ENCODE data around the gene LILRA1.
"Not testable (repeated sequence)": the region's sequence is repeated elsewhere in the genome, so short reads cannot be mapped to it uniquely, and the experiment has no call there.

Gene LILRA1

DNA sequence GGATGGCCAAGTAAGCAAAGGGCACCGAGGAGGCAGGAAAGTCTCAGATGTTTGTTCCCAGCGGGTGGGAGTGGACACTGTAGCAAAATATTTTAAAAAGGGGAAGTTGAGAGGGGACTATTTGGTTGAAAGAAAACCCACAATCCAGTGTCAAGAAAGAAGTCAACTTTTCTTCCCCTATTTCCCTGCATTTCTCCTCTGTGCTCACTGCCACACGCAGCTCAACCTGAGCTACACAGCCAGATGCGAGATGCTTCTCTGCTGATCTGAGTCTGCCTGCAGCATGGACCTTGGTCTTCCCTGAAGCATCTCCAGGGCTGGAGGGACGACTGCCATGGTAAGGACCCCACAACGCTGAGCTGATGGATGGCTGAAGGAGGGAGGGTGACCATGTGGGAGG lies at the start of gene LILRA1:
TSS of gene LILRA1 (plus strand) at position 188 of the 400 bp plus-strand sequence. CDS start 613 bp downstream, outside the sequence.
- DNase-seq (ENCODE audit: low read depth, low spot score); H3K27ac ChIP-seq: not testable (repeated sequence)

DNA sequence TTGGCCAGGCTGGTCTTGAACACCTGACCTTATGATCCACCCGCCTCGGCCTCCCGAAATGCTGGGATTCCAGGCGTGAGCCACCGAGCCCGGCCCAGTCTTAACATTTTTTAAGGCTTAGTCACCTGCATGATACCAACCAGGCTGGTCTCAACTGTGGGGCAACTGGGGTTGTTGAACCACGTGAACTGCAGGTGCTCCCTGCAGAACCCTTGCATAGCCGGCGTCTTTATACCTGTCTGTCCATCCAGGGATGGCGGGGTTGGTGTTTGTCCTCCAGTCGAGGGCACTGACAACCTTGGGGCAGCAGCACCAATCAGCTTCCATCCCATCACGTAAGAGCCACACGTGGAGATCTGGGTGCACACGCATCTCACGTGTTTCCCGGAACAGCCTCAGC lies 44.6 kb upstream of the LILRA1 start:
- H3K27ac ChIP-seq: no peak overlapping the region

DNA sequence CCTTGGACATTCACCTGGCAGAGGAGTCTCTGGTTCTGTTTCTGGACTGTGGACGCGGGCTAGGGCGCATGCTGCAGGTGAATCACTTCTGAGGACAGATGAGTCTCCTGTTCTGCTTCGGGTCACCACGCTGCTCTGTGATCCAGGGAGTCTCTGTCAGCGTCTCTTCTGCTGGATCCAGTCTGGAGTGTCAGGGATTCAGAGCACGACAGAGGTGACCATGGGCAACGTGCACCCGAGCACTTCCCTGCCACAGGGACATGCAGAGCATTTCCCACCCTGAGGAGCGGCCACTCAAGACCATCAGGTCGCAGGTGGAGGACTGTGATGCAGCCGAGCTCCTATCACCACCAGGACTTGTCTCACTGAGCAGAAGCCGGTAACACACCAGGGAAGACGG lies 44.2 kb upstream of the LILRA1 start:
- DNase-seq (ENCODE audit: low read depth, low spot score): no peak
- no peak overlapping the region for H3K27ac ChIP-seq

More for the DNA sequence above, 44.6 kb upstream of the LILRA1 start:
- no peak for DNase-seq (ENCODE audit: low read depth, low spot score)

DNA sequence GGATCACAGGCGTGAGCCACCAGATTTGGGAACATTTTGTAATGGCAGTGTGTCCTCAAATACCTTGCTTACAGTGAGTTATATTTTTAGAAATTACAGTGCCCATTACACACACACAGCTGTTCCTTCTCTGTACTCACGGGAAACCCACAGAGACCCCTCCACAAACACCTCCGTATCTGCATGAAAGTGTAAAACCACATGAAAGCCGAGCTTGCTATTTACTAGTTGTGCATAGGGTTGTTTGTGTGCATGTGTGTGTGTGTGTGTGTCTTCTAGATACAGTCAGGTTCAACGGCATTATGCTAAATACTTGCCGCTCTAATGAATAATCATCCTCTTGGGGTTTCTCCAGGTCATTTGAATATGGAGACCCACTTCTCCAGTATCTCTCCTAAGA lies 42.1 kb upstream of the LILRA1 start:
- H3K27ac ChIP-seq: no peak overlapping the region
- no peak for DNase-seq (ENCODE audit: low read depth, low spot score)

DNA sequence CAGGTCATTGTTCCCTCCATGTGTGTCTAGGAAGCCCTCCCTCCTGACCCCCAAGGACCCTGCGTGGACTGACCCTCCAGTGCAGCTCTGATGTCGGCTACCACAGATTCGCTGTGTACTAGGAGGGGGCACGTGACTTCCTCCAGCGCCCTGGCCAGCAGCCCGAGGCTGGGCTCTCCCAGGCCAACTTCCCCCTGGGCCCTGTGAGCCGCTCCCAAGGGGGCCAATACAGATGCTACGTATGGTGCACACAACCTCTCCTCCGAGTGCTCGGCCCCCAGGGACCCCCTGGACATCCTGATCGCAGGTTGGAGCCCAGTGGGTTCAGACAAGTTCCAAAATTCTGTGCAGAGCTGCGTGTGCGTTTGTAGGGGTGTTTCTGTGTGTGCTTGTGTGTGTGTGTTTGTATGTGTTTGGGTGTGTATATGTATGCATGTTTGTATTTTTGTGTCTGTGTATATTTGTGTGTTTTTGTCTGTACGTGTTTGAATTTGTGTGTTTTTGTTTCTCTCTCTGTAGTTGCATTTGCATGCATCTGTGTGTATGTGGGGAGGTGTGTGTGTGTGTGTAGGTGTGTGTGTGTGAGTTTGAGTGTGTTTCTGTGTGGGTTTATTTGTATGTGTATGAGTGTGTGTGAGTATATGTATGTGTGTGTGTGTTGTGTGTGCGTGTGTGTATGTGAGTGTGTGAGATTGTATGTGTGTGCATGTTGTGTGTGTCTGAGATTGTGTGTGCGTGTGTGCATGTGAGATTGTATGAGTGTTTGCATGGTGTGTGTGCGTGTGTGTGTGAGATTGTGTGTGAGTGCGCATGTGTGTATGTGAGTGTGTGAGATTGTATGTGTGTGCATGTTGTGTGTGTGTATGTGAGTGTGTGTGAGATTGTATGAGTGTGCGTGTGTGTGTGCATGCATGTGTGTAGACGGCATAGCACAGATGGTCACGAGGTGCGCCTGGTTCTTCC lies 41.2 kb upstream of the LILRA1 start:
- DNase-seq (ENCODE audit: low read depth, low spot score): no peak
- no peak overlapping the region for H3K27ac ChIP-seq

DNA sequence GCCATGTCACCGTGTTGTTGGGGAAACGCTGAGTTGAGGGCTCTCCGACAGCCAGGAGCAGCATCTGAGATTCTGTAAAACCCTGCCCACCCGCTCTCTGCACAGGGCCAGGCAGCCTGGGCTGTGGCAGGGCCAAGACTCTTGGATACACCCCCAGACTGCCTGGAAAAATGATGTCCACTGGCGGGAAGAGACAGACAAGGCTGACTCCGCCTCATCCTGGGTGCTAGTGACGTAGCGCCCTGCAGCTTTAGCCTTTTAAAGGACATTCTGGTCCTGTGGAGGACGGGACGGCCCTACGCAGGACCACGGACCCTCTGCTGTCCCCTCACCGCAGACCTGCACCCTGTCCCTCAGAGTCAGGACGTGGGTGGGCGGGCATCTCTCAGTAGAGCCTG lies 40.5 kb upstream of the LILRA1 start:
- no peak for DNase-seq (ENCODE audit: low read depth, low spot score)
- no peak overlapping the region for H3K27ac ChIP-seq

DNA sequence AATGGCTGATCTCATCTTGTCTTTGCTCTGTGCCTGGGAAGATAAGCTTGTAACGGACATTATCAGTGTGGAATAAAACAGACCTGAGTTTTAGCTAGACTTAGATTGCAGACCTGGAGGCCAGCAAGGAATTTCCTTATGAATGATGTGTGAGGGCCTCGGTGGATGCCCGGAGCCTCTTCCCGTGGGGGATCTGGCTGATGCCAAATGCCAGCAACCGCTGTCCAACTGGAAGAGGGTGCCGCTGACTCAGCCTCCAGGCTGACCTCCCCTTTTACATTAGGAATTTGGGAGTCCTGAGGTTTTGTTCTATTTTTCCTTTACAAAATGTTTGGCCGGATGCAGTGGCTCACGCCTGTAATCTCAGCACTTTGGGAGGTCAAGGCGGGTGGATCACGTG lies 39.4 kb upstream of the LILRA1 start:
- no peak for DNase-seq (ENCODE audit: low read depth, low spot score)
- no peak overlapping the region for H3K27ac ChIP-seq

DNA sequence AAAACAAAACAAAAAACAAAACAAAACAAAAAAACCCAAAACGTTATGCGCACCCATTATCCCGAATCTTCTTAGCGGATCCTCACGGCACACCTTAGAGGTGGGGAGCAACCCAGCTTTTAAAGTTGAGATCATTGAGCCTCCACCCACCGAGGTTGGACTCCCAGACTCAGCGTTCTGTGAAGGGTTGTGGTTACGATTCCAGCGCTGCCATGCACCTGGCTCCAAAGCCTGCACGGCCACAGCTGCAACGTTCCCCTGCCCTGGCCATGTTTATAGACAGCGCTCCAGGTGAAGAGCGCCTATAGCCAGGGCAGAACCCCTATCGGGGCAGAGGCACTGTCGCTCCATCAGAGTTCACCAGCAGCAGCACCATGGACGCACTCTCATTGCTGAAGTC lies 38.5 kb upstream of the LILRA1 start:
- no peak for DNase-seq (ENCODE audit: low read depth, low spot score)
- no peak overlapping the region for H3K27ac ChIP-seq

DNA sequence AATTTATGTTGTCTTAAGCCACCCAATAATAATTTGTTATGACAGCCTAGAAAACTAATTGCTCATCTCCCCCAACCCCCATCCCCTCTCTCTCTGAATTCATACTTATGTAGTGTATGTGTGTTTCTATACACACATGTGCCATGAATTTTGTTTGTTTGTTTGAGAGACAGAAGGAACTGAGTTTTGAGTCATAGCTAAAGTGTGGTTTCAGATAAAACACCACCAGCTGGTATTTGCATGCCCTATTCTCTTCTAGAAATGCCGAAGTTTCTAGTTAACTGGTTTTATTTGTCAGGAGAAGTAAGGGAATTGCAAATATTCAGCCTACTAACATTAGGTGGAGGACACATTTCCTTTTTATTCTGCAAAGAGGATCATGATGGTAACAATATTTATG lies 37.2 kb upstream of the LILRA1 start:
- no peak for DNase-seq (ENCODE audit: low read depth, low spot score)
- no peak overlapping the region for H3K27ac ChIP-seq

DNA sequence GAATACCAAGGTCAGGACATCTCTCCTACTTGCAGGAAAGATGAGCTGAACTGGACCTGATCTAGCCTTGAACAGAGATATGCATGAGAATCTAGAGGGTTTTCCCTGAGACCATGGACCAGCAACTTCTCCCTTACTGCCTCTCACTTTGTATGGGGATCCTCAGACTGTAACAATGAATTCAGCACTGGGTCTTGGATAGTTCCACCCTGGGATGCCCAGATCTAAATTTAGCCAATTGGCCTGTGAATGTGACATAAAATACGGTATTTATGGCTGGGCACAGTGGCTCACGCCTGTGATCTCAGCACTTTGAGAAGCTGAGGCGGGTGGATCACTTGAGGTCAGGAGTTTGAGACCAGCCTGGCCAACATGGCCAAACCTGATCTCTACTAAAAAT lies 35.1 kb upstream of the LILRA1 start:
- DNase-seq (ENCODE audit: low read depth, low spot score): no peak
- H3K27ac ChIP-seq: no peak overlapping the region

DNA sequence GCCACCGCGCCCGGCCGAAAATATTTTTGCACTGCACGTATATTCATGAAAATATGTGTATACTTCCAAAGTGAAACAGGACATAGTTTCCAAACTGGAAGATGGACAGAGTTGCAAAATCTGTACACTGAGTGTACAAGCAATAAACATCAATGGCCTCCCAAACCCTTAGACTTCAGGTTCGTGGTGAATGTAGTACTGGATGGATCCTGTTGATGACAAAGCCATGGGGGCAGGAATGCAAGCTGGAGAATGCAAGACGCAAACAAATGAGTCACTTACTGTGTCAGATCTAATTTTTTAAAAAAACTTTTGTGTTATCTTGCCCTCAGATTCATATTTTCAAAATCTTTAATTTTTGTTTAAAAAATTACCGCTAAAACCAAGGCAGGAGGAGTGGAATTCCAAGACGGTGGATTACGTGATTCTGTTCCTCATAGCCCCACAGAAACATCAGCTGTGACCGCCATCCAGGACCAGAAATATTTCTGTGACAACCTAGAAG lies 32.5 kb upstream of the LILRA1 start:
- DNase-seq (ENCODE audit: low read depth, low spot score): no peak

DNA sequence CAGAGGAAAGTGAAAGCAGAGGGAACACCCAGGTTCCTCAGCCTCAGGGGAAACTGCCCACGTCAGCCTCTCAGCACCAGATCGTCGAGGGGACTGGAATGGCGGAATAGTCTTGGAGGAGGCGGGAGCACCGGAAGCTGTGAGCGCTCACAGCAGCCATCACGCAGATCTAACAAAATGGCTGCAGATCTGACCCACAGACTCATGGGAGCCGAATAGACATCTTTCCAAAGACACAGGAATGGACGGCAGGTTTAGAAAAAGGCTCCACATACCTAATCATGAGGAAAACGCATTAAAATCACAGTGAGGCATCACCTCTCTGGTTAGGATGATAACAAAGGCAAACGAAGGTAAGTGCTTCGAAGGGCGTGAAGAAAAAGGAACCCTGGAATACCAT lies 31.6 kb upstream of the LILRA1 start:
- no peak overlapping the region for H3K27ac ChIP-seq
- DNase-seq (ENCODE audit: low read depth, low spot score): no peak

More for the DNA sequence above, 32.5 kb upstream of the LILRA1 start:
- H3K27ac ChIP-seq: no peak overlapping the region

DNA sequence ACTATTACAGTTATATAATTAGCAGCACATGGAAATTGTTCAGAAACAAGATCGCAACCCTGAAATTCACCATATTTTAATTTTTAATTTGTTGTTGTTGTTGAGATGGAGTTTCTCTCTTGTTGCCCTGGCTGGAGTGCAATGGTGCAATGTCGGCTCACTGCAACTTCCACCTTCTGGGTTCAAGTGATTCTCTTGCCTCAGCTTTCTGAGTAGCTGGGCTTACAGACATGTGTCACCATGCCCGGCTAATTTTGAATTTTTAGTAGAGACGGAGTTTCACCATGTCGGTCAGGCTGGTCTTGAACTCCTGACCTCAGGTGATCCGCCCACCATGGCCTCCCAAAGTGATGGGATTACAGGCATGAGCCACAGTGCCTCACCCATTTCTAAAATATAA lies 30.2 kb upstream of the LILRA1 start:
- not testable (repeated sequence) for H3K27ac ChIP-seq

DNA sequence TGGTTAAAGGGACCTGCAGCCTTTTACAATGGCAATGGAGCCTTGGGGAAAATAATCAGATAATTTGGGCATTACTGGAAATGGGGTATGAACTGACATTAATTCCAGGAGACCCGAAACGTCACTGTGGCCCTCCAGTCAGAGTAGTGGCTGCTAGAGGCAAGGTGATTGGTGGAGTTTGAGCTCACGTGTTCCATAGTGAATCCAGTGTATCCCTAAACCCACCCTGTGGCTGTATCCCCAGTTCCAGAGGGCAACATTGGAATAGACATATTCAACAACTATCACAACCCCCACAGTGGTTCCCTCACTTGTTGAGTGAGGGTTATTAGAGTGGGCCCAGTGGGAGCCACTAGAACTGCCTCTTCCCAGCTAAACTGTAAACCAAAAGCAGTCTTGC lies 23.1 kb upstream of the LILRA1 start:
- H3K27ac ChIP-seq: no peak overlapping the region
- no peak for DNase-seq (ENCODE audit: low read depth, low spot score)

More for the DNA sequence above, 30.2 kb upstream of the LILRA1 start:
- DNase-seq (ENCODE audit: low read depth, low spot score): not testable (repeated sequence)

DNA sequence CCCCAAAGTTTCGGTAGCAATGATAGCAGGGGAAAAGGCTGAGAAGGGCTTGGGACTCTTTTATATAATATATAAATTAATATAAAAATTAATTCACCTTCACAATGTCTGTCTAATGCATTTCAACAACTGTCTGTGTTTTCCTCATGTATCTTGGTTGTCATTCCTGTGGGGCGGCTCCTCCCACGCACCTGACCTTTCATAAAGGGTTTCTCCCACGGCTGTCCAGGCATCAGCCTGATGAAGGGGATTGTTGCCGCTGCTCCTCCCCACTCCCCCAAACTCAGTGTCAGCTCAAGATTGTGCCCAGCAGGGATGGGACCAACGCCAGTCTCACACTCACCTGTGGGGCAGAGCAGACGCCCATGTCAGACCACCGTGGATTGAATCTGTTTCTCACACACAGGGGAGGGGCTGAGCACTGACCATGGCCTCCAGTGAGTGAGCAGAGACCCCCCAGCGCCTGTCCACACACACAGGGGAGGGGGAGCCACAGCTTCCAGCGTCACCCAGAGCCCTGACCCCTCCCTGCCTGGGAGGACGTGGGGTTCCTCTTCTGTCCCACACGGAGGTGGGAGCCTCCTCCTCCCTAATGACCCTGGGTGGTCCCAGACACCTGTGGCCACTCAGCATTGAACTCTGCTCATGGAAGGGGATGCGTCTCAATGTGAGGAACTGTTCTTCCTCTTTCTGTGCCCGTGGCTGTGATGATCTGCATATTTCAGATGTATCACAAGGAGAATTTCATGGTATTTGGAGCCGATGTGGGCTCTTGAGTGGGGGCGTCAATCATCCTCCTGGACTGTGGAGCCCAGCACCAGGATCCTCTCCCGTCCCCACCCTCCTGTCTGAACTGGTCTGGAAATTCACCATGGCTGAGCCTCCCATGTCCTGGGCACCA lies 21.5 kb upstream of the LILRA1 start:
- not testable (repeated sequence) for H3K27ac ChIP-seq; DNase-seq (ENCODE audit: low read depth, low spot score)

DNA sequence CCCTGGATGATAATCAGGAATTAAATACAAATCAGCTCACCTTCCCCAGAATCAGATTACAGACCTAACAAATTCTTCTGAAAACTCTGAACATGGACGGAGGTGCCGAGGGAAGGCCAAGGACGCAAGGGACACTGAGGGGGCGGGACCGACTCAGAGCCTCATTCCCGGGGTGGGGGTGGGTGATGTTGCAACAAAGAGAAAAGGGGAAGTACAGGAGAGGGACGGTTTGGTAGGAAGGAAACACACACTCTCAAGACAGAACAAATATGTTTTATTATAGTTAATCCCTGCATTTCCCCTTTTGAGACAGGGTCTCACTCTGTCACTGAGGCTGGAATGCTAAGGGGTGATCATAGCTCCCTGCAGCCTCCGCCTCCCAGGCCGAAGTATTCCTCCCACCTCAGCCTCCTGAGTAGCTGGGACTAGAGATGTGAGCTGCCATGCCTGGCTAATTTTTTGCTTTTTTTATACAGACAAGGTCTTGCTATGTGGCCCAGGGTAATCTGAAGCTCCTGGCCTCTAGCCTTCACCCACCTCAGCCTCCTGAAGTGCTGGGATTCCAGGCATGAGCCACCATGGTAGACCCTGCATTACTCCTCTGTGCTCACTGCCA lies 20.6 kb upstream of the LILRA1 start:
- no peak for DNase-seq (ENCODE audit: low read depth, low spot score)
- no peak overlapping the region for H3K27ac ChIP-seq

DNA sequence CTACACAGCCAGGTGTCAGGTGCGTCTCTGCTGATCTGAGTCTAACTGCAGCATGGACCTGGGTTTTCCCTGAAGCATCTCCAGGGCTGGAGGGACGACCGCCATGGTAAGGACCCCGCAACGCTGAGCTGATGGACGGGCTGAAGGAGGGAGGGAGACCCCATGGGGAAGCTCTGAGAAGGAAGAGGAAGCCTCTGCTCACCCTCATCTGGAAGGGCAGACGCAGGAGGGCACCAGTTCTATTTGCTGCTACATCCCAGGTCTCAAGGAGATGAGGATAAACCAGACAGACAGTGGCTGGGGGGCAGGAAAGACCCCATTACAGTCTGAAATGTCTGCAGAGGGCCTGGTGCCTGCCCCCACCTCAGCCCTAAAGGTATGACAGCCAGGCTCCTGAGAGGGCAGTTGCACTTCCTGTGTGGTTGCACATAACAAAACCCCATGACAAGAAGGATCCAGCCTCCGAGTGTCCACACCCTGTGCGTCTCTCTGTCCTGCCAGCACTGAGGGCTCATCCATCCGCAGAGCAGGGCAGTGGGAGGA lies 20.0 kb upstream of the LILRA1 start, which contains the start of gene LILRA2:
TSS of gene LILRA2 (plus strand) at position 461 of the 543 bp plus-strand sequence. CDS start 89 bp downstream, outside the sequence.
- no peak for DNase-seq (ENCODE audit: low read depth, low spot score)

DNA sequence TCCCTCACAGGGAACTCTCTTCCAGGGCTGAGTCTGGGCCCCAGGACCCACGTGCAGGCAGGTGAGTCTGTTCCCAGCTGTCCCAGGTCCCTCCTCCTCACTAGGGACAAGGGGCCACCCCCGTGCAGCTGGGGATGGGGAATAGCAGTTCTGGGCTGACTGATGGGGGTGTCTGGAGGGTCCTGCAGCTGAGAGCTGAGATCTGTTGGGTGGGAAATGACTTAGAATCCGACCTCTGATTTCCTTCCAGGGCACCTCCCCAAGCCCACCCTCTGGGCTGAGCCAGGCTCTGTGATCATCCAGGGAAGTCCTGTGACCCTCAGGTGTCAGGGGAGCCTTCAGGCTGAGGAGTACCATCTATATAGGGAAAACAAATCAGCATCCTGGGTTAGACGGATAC lies 19.4 kb upstream of the LILRA1 start:
- no peak for DNase-seq (ENCODE audit: low read depth, low spot score)
- H3K27ac ChIP-seq: no peak overlapping the region

More for the DNA sequence above, 20.0 kb upstream of the LILRA1 start, which contains the start of gene LILRA2:
- no peak within 1 kb of the TSS for H3K27ac ChIP-seq

DNA sequence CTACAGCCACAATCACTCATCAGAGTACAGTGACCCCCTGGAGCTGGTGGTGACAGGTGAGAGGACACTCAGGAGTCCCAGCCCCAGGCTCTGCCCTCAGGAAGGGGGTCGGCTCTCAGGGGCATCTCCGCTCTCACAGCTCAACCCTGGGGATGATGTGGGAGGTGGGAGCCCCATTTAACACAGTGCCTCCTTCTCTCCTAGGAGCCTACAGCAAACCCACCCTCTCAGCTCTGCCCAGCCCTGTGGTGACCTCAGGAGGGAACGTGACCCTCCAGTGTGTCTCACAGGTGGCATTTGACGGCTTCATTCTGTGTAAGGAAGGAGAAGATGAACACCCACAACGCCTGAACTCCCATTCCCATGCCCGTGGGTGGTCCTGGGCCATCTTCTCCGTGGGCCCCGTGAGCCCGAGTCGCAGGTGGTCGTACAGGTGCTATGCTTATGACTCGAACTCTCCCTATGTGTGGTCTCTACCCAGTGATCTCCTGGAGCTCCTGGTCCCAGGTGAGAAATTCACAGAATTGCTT lies 18.8 kb upstream of the LILRA1 start:
- no peak overlapping the region for H3K27ac ChIP-seq
- DNase-seq (ENCODE audit: low read depth, low spot score): no peak

DNA sequence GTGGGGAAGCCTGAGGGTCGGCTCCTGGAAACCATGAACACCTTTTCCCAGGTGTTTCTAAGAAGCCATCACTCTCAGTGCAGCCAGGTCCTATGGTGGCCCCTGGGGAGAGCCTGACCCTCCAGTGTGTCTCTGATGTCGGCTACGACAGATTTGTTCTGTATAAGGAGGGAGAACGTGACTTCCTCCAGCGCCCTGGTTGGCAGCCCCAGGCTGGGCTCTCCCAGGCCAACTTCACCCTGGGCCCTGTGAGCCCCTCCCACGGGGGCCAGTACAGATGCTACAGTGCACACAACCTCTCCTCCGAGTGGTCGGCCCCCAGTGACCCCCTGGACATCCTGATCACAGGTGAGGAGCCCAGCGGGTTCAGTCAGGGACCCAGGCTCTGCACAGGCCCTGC lies 18.2 kb upstream of the LILRA1 start:
- not testable (repeated sequence) for H3K27ac ChIP-seq; DNase-seq (ENCODE audit: low read depth, low spot score)
